Kidney (tissue), 14 donors: ENCODE data around the gene KDM5C. TPM values are rescaled to one million over a fixed set of nuclear protein-coding genes. Genes with fewer than 3 reads are reported as not detected.

Experiments
- DNase-seq, 5 donors: peaks; one replicate each; pipeline ENCODE4 v3.0.0-alpha.2; 2013 to 2020
- FAIRE-seq: peaks from 2 replicates; lab custom pipeline; 2012; peaks lifted over from hg19 to GRCh38; lab: Jason Lieb, UNC
- H3K27ac ChIP-seq, 2 donors: one replicate each; pipeline ENCODE4 v1.7.0; 2013; ENCODE audit warnings: low read depth in 2 of 2, low read length in 2 of 2, inconsistent platforms in 1 of 2
- H3K27me3 ChIP-seq: one replicate; pipeline ENCODE4 v1.7.1; 2013; ENCODE audit warnings: low read length, inconsistent platforms; ENCODE audit not compliant: control insufficient read depth, insufficient read depth
- H3K36me3 ChIP-seq, 3 donors: one replicate each; pipeline versions ENCODE4 v1.7.0 to v1.7.1; 2013; ENCODE audit warnings: low read length in 3 of 3, control low read depth in 1 of 3, inconsistent platforms in 1 of 3; ENCODE audit not compliant: insufficient read depth in 3 of 3, control insufficient read depth in 2 of 3
- H3K4me1 ChIP-seq, 3 donors: one replicate each; pipeline versions ENCODE4 v1.7.0 to v1.7.1; 2013; ENCODE audit warnings: low read length in 3 of 3, inconsistent platforms in 1 of 3, low read depth in 1 of 3; ENCODE audit not compliant: control insufficient read depth in 2 of 3, insufficient read depth in 2 of 3
- H3K4me3 ChIP-seq, 3 donors: one replicate each; pipeline versions ENCODE4 v1.7.0 to v1.8.1; 2013; ENCODE audit warnings: low read length in 3 of 3, control low read depth in 1 of 3, inconsistent platforms in 1 of 3
- H3K9ac ChIP-seq, 3 donors: one replicate each; pipeline versions ENCODE4 v1.7.0 to v1.7.1; 2013; ENCODE audit warnings: low read length in 3 of 3, control low read depth in 1 of 3, inconsistent platforms in 1 of 3
- H3K9me3 ChIP-seq, 3 donors: one replicate each; pipeline versions ENCODE4 v1.7.0 to v1.7.1; 2013; ENCODE audit warnings: low read length in 3 of 3, control low read depth in 1 of 3, inconsistent platforms in 1 of 3; ENCODE audit not compliant: control insufficient read depth in 2 of 3, insufficient read depth in 1 of 3
- intact Hi-C: fragments of 100-400 bp; cut with DNase I; formaldehyde crosslinking; loops from one replicate; pipeline ENCODE4 v1.11.1; 2022
- polyA plus RNA-seq: library from polyadenylated mRNA; stranded (reverse); fragments of 350-450 nt; fragmentation: Illumina TruSeq; extraction: RNeasy Lipid Tissue Mini Kit (QIAGEN cat#74804); gene quantifications from one replicate; pipeline ENCODE4 v1.2.3, GENCODE V29; 2014; ENCODE audit warnings: low read depth, low replicate concordance; ENCODE audit not compliant: insufficient read depth
- total RNA-seq: library from RNA; stranded (reverse); fragmentation: NEBNext Ultra II Directional; extraction: Animal tissue kit (Norgen Biotek cat#: 25700); gene quantifications from one replicate; pipeline ENCODE4 v1.2.1, GENCODE V29; 2021
- TF ChIP-seq, protein P1 (sequence below): IDR thresholded peaks from 3 replicates; pipeline ENCODE4 v1.5.1; 2012; ENCODE audit warnings: mild to moderate bottlenecking, moderate library complexity, borderline replicate concordance; ENCODE audit not compliant: insufficient read depth; ENCODE audit errors: extremely low read depth
- donor health status: control.
- donor health status: control.
- donor health status: control.
- donor health status: control.
- donor health status: control.
- donor health status: DM: yes; HTN: yes; CAD: no.
- donor health status: Normal renal cell carcinoma (clear cell type).

The KDM5C gene
- total and polyA plus RNA-seq, 2 donors from 2014 or later = 14.9 to 114 TPM

DNA sequence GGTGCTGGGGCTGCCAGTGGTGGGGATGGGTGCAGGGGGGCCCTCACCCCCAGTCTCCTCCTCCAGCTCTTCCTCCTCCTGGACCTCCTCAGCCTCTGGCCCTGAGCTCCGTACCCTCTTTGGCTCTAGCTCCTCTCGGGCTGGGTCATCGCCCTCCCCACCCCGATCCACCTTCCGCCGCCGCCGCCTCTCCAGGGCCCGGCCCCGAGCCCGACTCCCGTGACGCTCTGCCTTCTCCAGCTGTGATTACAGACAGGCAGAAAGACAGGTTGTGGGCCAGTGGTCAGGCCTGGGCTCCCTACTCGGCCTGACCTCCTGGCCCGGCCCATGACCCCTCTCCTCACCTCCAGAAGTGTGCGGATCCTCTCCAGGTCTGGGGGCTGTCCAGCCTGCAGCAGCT lies 31.9 kb downstream of the KDM5C start:
- TF ChIP-seq, protein P1, sequence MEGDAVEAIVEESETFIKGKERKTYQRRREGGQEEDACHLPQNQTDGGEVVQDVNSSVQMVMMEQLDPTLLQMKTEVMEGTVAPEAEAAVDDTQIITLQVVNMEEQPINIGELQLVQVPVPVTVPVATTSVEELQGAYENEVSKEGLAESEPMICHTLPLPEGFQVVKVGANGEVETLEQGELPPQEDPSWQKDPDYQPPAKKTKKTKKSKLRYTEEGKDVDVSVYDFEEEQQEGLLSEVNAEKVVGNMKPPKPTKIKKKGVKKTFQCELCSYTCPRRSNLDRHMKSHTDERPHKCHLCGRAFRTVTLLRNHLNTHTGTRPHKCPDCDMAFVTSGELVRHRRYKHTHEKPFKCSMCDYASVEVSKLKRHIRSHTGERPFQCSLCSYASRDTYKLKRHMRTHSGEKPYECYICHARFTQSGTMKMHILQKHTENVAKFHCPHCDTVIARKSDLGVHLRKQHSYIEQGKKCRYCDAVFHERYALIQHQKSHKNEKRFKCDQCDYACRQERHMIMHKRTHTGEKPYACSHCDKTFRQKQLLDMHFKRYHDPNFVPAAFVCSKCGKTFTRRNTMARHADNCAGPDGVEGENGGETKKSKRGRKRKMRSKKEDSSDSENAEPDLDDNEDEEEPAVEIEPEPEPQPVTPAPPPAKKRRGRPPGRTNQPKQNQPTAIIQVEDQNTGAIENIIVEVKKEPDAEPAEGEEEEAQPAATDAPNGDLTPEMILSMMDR = no peak
- Histone ChIP-seq H3K27me3 (no peaks in the 10 kb centered on the region), H3K27ac (no peak overlapping the region), H3K9ac (no peak overlapping the region), H3K36me3 (peaks cover 12 to 29% (median 17%) of the 10 kb centered on the region in 3 donors), H3K4me3 (no peak overlapping the region), H3K4me1 (no peaks in the 10 kb centered on the region), H3K9me3 (no peaks in the 10 kb centered on the region)
- FAIRE-seq (no peak), DNase-seq (no peak)
- intact Hi-C loops = no loop called here

DNA sequence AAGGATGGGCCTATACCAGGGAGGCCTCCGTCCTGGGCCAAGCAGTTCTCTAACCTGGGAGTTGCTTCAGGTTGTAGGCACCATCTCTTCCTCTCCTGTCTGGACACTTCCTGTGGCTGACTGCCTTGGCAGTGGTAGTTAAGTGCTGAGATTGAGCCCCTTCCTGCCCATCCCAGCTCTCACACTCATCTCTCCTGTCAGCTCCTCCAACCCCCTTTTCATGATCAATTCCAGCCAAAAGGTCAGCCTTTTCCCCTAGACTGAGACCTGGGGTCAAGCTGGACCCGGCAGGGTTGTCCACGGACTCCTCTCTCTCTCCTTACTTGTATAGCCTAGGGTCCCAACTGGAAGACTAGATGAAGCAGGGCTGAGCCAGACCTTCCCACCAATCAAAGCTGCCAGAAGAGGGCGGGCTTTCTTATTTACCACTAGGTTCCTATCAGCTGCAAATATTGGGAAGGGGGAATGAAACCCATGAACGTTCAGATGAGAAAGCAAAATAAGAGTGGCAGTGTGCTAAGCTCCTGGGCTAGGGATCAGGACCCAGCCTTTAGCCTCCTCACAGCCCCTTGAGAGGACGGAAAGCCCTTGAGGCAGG lies 34.5 kb downstream of the KDM5C start:
- FAIRE-seq = no peak
- DNase-seq = peak in 1 of 5 donors; percentile 1
- H3K9ac ChIP-seq = no peak overlapping the region
- H3K4me1 ChIP-seq = no peaks in the 10 kb centered on the region
- H3K9me3 ChIP-seq = no peaks in the 10 kb centered on the region
- TF ChIP-seq, protein P1 = no peak
- H3K36me3 ChIP-seq = peaks cover 4 to 14% (median 5%) of the 10 kb centered on the region in 3 donors
- H3K27me3 ChIP-seq = no peaks in the 10 kb centered on the region
- intact Hi-C loops = no loop called here
- H3K27ac ChIP-seq = no peak overlapping the region
- no peak overlapping the region for H3K4me3 ChIP-seq

DNA sequence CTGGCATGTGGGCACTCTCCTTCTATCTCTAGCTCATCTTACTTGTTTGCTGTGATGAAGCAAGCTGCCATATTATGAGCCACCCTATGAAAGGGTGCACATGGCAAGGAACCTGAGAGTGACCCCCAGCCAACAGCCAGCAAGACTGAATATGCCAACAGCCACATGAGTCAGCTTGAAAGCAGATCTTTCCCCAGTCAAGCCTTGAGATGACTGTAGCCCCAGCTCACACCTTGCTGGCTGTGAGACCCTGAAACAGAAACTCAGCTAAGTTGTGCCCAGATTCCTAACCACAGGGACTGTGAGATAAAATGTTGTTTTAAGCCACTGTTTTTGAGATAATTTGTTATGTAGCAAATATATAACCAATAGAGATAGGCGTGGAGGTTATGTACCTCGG lies 36.2 kb downstream of the KDM5C start:
- TF ChIP-seq, protein P1 = no peak
- intact Hi-C loops = no loop called here

DNA sequence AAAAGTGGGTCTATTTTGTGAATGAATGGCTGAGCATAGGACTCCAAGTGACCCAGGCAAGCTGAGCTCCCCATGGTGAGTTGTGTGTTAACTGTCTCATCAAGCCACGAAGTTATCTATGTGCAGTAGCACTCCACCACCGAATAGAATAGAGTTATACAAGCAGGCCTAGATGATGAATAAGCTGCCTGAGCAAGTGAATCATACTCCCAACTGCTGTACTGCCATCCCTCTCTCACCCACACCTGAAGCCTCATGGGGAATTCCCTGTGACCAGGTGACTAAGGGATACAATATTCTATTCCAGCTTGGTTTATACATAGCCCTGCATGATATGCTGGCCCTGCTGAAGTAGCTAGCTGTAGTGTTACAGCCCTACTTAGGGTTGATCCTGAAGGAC lies 38.7 kb downstream of the KDM5C start:
- H3K27ac ChIP-seq = no peak overlapping the region
- no peak overlapping the region for H3K4me3 ChIP-seq
- TF ChIP-seq, protein P1 = no peak
- H3K36me3 ChIP-seq = no peaks in the 10 kb centered on the region
- H3K9ac ChIP-seq = no peak overlapping the region
- H3K9me3 ChIP-seq = no peaks in the 10 kb centered on the region
- H3K27me3 ChIP-seq = no peaks in the 10 kb centered on the region
- FAIRE-seq (no peak), DNase-seq (no peak)
- intact Hi-C loops = no loop called here
- H3K4me1 ChIP-seq = no peaks in the 10 kb centered on the region

More for the DNA sequence above, 36.2 kb downstream of the KDM5C start:
- H3K27me3 ChIP-seq = no peaks in the 10 kb centered on the region
- no peaks in the 10 kb centered on the region for H3K9me3 ChIP-seq
- peaks cover 0 to 3% (median 2%) of the 10 kb centered on the region in 3 donors for H3K36me3 ChIP-seq
- no peak overlapping the region for H3K4me3 ChIP-seq
- no peak for DNase-seq
- H3K9ac ChIP-seq = no peak overlapping the region
- no peak overlapping the region for H3K27ac ChIP-seq
- no peaks in the 10 kb centered on the region for H3K4me1 ChIP-seq
- FAIRE-seq = no peak
